Hematopoietic multipotent progenitor cell treated with erythropoietin and hydrocortisone succinate and interleukin-3 and kit ligand, for 17 days (in vitro differentiated cells): ENCODE measurements around the gene RUVBL1.
"Not testable (repeated sequence)": the region's sequence is repeated elsewhere in the genome, so short reads cannot be mapped to it uniquely, and the experiment has no call there.

Source experiments
- DNase-seq: peaks from one replicate; pipeline ENCODE4 v3.0.0-alpha.2; 2015; ENCODE audit warnings: low spot score

The RUVBL1 gene

GRCh38 chr3:128123538-128124368 lies at the start of gene RUVBL1:
Gene RUVBL1, minus strand, starts transcription at chr3:128123812. Its CDS starts 88 bp downstream, at chr3:128123724.
- peak; percentile 90 for DNase-seq

GRCh38 chr3:128173200-128173599 lies 49.6 kb upstream of the RUVBL1 start:
- no peak for DNase-seq

GRCh38 chr3:128170866-128171516 lies 47.4 kb upstream of the RUVBL1 start:
- no peak for DNase-seq

GRCh38 chr3:128168836-128169235 lies 45.2 kb upstream of the RUVBL1 start:
- no peak for DNase-seq

GRCh38 chr3:128167973-128168674 lies 44.5 kb upstream of the RUVBL1 start:
- no peak for DNase-seq

GRCh38 chr3:128167646-128167972 lies 44.0 kb upstream of the RUVBL1 start:
- DNase-seq: no peak

GRCh38 chr3:128166971-128167453 lies 43.4 kb upstream of the RUVBL1 start:
- DNase-seq: no peak

- DNase-seq: no peak
Measured at GRCh38 chr3:128163432-128163831, 39.8 kb upstream of the RUVBL1 start.

GRCh38 chr3:128160661-128161060 lies 37.0 kb upstream of the RUVBL1 start:
- no peak for DNase-seq

- no peak for DNase-seq
Measured at GRCh38 chr3:128155616-128156360, 32.2 kb upstream of the RUVBL1 start.

GRCh38 chr3:128154354-128154753 lies 30.7 kb upstream of the RUVBL1 start:
- DNase-seq: not testable (repeated sequence)

GRCh38 chr3:128153156-128154041 lies 29.8 kb upstream of the RUVBL1 start, which contains the start of gene EEFSEC:
Gene EEFSEC, plus strand, starts transcription at chr3:128153481. Its CDS starts 27 bp downstream, at chr3:128153508.
- DNase-seq: peak; percentile 75

- DNase-seq: no peak
Measured at GRCh38 chr3:128152419-128153155, 29.0 kb upstream of the RUVBL1 start.

GRCh38 chr3:128151758-128152274 lies 28.2 kb upstream of the RUVBL1 start:
- no peak for DNase-seq

- DNase-seq: no peak
Measured at GRCh38 chr3:128149650-128150049, 26.0 kb upstream of the RUVBL1 start.

- no peak for DNase-seq
Measured at GRCh38 chr3:128146201-128146600, 22.6 kb upstream of the RUVBL1 start.

GRCh38 chr3:128145279-128145678 lies 21.7 kb upstream of the RUVBL1 start:
- DNase-seq: no peak

- DNase-seq: no peak
Measured at GRCh38 chr3:128144512-128145187, 21.0 kb upstream of the RUVBL1 start.

- no peak for DNase-seq
Measured at GRCh38 chr3:128143496-128143895, 19.9 kb upstream of the RUVBL1 start.
